HL-60 (cell line): ENCODE results near the gene PPP1R1C.

Source experiments
- CTCF ChIP-seq: IDR thresholded peaks from one replicate; pipeline ENCODE4 v1.5.1; 2011; ENCODE audit warnings: low read length, control low read depth, inconsistent platforms; ENCODE audit not compliant: insufficient read depth
- GABPA ChIP-seq: IDR thresholded peaks from 2 replicates; pipeline ENCODE4 v1.6.1; 2012; ENCODE audit warnings: low read depth
- POLR2AphosphoS5 ChIP-seq: IDR thresholded peaks from 2 replicates; pipeline ENCODE4 v1.6.1; 2012; ENCODE audit warnings: low read depth
- REST ChIP-seq: IDR thresholded peaks from 2 replicates; pipeline ENCODE4 v1.6.1; 2012; ENCODE audit warnings: low read depth; ENCODE audit not compliant: insufficient replicate concordance

GRCh38 chr2:181973171-181973783 is 12.4 kb upstream of the PPP1R1C start:
- TF ChIP-seq CTCF, result no peak
- no peak for TF ChIP-seq REST
- TF ChIP-seq POLR2AphosphoS5, result no peak
- TF ChIP-seq GABPA, result no peak
